HG03439 (cell line): ENCODE data around the gene GPD1.
A peak's percentile ranks its signal among the peaks of the same experiment; 100 is the strongest.

Experiments
- ATAC-seq: cut with Tn5 transposase; IDR thresholded peaks from one replicate; pipeline ENCODE4 v1.9.1; 2021; ENCODE audit warnings: mild to moderate bottlenecking, moderate library complexity; ENCODE audit not compliant: unreplicated experiment

The GPD1 gene

GRCh38 chr12:50099302-50100008 is 4.4 kb upstream of the GPD1 start:
- no peak for ATAC-seq

DNA sequence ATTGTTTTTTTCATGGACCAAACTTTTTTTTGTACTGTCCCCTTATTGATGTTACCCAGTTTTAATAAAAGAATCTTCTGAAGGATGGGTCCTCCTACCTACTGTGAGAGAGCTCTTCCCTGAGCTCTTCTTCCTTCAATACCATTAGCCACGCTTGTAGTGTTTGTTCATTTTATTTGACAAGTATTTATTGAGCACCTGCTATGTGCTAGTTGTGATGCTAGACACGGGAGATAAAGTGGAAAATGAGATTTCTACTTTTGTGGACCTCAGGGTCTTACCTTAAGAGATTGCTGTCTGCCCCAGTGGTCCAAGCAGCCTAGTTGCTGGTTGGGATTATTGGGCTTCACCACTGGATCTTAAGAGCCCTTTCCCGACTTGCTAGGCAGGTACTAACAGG is 3.2 kb upstream of the GPD1 start:
- no peak for ATAC-seq

- no peak for ATAC-seq
These were observed 2.1 kb upstream of the GPD1 start for GRCh38 chr12:50101663-50102062.

DNA sequence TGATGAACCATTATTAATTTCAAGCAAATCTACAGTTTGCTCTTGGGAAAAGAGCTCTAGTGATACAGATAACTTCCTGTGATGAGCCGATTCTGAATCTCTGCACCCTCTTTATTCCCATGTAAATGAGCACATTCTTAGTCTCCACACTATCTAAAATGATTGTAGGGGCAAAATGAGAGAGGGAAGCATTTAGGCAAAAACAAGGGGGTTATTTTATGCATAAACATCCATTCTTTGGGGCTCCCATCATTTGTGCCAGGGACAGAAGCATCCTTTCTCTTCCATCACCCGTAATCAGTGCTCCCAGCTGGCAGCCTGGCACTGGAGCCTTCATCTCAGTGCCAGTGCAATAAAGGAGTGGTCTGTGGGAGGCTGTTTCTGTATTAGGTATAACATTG is 1.7 kb upstream of the GPD1 start:
- no peak for ATAC-seq

DNA sequence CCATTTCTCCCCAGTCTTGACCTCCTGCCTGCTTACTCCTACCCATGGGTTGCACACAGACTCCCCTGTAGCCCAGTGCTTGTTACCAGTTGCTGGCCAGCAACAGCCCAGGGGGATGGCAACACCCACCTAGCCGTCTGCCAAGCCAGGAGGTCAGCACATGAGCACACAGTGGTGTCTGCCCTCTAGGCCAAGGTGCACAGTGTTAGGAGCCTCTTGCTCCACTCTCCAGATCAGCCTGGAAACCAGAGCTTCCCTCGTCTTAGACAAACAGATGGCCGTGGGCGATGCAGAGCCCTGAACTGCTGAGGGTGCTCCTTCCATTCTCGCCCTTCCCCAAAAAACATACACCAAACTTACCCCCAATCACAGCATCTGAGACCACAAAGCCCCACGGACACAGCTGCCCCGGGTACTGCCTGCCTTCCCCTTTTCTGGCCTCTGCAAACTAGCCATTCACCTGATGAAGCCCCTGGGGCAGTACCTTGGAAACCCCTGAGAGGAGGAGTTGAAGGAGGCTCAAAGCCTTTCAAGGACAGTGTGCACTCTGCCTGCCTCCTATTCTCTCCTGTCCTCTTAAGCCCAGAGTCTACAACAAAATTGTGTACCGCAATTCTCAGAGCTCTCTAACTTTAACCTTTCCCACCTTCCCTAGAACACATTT is 1.0 kb upstream of the GPD1 start:
- no peak for ATAC-seq

DNA sequence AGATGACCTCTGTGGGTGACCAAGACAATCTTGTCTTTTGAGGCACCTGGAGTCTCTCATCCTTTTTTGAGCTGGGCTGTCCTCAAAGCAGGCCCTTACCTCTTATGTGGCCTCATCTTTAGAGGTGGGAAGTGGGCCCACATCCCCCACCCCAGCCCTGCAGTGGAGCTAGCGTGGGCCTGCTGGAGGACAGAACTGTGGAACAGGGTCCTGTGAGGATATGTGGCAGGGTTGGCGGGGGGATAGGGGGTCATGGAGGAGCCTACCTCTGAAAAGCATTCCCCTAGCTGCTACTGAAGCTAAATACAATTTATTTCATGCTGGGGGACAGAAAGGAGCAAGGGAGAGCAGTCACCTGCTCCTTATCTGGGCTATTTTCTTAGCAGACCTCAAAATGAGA is 457 bp upstream of the GPD1 start:
- ATAC-seq, result no peak

GRCh38 chr12:50104417-50105366 is 884 bp downstream of the GPD1 start:
- no peak for ATAC-seq

- ATAC-seq, result no peak
These were observed 2.2 kb downstream of the GPD1 start for GRCh38 chr12:50105913-50106450.

GRCh38 chr12:50106907-50107306 is 3.1 kb downstream of the GPD1 start:
- ATAC-seq, result no peak

- no peak for ATAC-seq
These were observed 3.8 kb downstream of the GPD1 start for GRCh38 chr12:50107416-50108268.

GRCh38 chr12:50109319-50109718 is 5.5 kb downstream of the GPD1 start:
- ATAC-seq, result no peak

DNA sequence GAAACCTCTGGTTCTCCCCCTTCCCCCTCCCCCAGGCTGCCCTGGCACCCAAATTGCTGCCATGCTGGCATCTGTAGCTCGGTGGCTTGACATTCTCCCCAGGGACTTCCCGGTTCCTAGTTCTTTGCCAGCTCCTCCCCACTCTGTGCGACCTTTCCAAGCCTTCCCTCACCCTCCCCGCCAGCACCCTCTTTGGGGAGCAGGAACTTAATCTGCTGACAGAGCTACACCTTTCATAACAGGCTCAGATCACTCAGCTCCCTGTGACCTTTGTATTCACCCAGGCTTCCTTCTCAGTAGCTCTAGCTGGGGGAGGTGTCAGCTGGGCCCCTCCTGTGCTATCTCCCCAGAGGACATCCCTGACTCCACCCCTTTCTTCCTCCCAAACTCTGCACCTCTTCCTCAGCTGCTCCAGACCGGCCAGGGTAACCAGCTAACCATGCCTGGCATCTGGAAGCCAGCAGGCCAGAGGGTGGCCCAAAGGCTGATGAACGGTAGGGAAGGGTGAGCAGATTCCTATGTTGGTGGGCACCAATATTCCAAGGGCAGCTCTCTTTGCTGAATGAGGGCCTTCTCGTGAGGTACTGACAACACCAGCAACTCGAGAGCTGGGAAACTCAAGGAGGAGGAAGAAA is 6.4 kb downstream of the GPD1 start:
- ATAC-seq, result no peak

GRCh38 chr12:50110762-50111351 is 7.0 kb downstream of the GPD1 start:
- no peak for ATAC-seq

GRCh38 chr12:50111395-50111692 is 7.5 kb downstream of the GPD1 start:
- peak; percentile 7 for ATAC-seq

- peak; percentile 83 for ATAC-seq
These were observed 8.1 kb downstream of the GPD1 start, which contains the start of gene COX14 for GRCh38 chr12:50111693-50112455. COX14 (plus strand) TSS chr12:50112236; CDS start chr12:50120044, 7,808 bp downstream.

- ATAC-seq, result no peak
These were observed 8.8 kb downstream of the GPD1 start for GRCh38 chr12:50112456-50113218.

DNA sequence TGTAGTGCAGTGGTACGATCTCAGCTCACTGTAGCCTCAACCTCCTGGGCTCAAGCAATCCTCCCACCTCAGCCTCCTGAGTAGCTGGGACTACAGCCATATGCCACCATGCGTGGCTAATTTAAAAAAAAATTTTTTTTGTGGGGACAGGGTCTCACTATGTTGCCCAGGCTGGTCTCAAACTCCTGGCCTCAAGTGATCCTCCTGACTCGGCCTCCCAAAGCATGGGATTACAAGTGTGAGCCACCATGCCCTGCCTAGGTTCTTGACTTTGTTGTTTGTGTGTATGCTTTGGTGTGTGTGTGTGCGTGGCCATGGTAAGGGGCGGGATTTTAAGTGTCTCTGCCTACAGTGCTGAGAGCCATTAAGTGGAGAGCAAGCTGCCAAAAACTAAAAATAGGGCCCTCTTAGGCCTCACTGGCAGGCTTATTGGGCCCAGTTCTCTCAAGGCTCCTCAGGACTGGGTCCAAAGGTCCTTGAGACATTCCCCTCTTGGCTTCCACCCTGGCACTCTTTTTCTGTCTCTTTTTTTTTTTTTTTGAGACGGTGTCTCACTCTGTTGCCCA is 13.3 kb downstream of the GPD1 start:
- ATAC-seq, result no peak

DNA sequence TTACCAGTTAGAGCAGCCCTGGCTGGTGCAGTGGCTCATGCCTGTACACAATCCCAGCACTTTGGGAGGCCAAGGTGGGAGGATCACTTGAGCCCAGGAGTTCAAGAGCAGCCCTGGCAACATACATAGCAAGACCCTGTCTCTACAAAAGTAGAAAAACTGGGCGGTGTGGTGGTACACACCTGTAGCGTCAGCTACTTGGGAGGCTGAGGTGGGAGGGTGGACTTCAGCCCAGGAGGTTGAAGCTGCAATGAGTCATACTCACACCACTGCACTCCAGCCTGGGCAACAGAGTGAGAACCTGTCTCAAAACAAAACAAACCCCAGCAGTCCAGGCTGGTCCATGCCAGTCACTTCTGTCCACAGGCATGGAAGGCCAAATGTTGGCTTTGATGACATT is 15.6 kb downstream of the GPD1 start:
- no peak for ATAC-seq
